Loucy (cell line): ENCODE measurements around the gene FNDC8.
A peak's percentile ranks its signal among the peaks of the same experiment; 100 is the strongest.

ENCODE experiments used
- H2AFZ ChIP-seq: fragments of 200-600 bp; sonication (generic); 2 replicates; pipeline ENCODE4 v1.6.0; 2016; ENCODE audit warnings: antibody characterized with exemption, mild to moderate bottlenecking, low read length, moderate library complexity
- H3F3A ChIP-seq: fragments of 200-600 bp; 2 replicates; pipeline ENCODE4 v1.6.0; 2016; ENCODE audit warnings: antibody characterized with exemption, low read depth, mild to moderate bottlenecking
- H3K27me3 ChIP-seq: fragments of 200-600 bp; sonication (generic); 2 replicates; pipeline ENCODE4 v1.6.1; 2014; ENCODE audit warnings: low read length, mild to moderate bottlenecking; ENCODE audit not compliant: insufficient read depth, poor library complexity, severe bottlenecking
- H3K36me3 ChIP-seq: fragments of 200-600 bp; sonication (generic); 2 replicates; pipeline ENCODE4 v1.6.1; 2016; ENCODE audit warnings: low read length; ENCODE audit not compliant: insufficient read depth
- H3K4me1 ChIP-seq: fragments of 200-600 bp; sonication (generic); 2 replicates; pipeline ENCODE4 v1.5.1; 2014; ENCODE audit warnings: low read length, mild to moderate bottlenecking; ENCODE audit not compliant: insufficient read depth, poor library complexity, severe bottlenecking
- H3K4me2 ChIP-seq: fragments of 200-600 bp; sonication (generic); 2 replicates; pipeline ENCODE4 v1.6.0; 2014; ENCODE audit warnings: antibody characterized with exemption, low read length, low read depth, mild to moderate bottlenecking; ENCODE audit not compliant: poor library complexity, severe bottlenecking
- H3K4me3 ChIP-seq: fragments of 200-600 bp; sonication (generic); 2 replicates; pipeline ENCODE4 v1.5.1; 2014; ENCODE audit warnings: low read length, mild to moderate bottlenecking, mixed read lengths; ENCODE audit not compliant: poor library complexity, severe bottlenecking
- H3K79me2 ChIP-seq: fragments of 200-600 bp; sonication (generic); 2 replicates; pipeline ENCODE4 v1.6.1; 2014; ENCODE audit warnings: low read length; ENCODE audit not compliant: insufficient read depth
- H3K9ac ChIP-seq: fragments of 200-600 bp; sonication (generic); 2 replicates; pipeline ENCODE4 v1.6.0; 2014; ENCODE audit warnings: mild to moderate bottlenecking, low read depth, low read length, moderate library complexity; ENCODE audit not compliant: poor library complexity, severe bottlenecking
- H3K9me2 ChIP-seq: fragments of 200-600 bp; sonication (generic); replicated peaks from 2 replicates; pipeline ENCODE4 v1.6.1; 2016; ENCODE audit warnings: low read depth, low read length, mixed read lengths
- H3K9me3 ChIP-seq: fragments of 200-600 bp; sonication (generic); 2 replicates; pipeline ENCODE4 v1.6.1; 2014; ENCODE audit warnings: mild to moderate bottlenecking, antibody characterized with exemption, low read length, low read depth; ENCODE audit not compliant: insufficient read depth
- H4K20me1 ChIP-seq: fragments of 200-600 bp; sonication (generic); 2 replicates; pipeline ENCODE4 v1.6.0; 2014; ENCODE audit warnings: antibody characterized with exemption, low read length, mild to moderate bottlenecking; ENCODE audit not compliant: insufficient read depth, poor library complexity, severe bottlenecking
- CTCF ChIP-seq: fragments of 200-600 bp; sonication (generic); conservative IDR thresholded peaks from 2 replicates; pipeline ENCODE4 v1.5.1; 2014; ENCODE audit warnings: mild to moderate bottlenecking, antibody characterized with exemption, low read length
- EZH2phosphoT487 ChIP-seq: fragments of 200-600 bp; IDR thresholded peaks from 2 replicates; pipeline ENCODE4 v1.6.1; 2018; ENCODE audit warnings: antibody characterized with exemption, mild to moderate bottlenecking, moderate library complexity, borderline replicate concordance

Gene FNDC8

GRCh38 chr17:35083071-35083470, 38.3 kb upstream of the FNDC8 start:
- H2AFZ ChIP-seq, result no peak overlapping the region
- peaks cover 53% of the 10 kb centered on the region for H3K4me1 ChIP-seq
- no peaks in the 10 kb centered on the region for H3K9me3 ChIP-seq
- no peak for TF ChIP-seq CTCF
- no peak for TF ChIP-seq EZH2phosphoT487
- H3K4me3 ChIP-seq, result no peak overlapping the region
- H3K9me2 ChIP-seq, result no peaks in the 10 kb centered on the region
- no peaks in the 10 kb centered on the region for H4K20me1 ChIP-seq
- no peak overlapping the region for H3K9ac ChIP-seq
- no peaks in the 10 kb centered on the region for H3K27me3 ChIP-seq
- H3K4me2 ChIP-seq, result no peak overlapping the region
- no peaks in the 10 kb centered on the region for H3K36me3 ChIP-seq
- no peaks in the 10 kb centered on the region; the same call in 1 of the 2 replicates for H3F3A ChIP-seq
- H3K79me2 ChIP-seq, result peaks cover 23% of the 10 kb centered on the region; the same call in 1 of the 2 replicates

GRCh38 chr17:35084987-35085386, 36.4 kb upstream of the FNDC8 start:
- H3K4me2 ChIP-seq, result no peak overlapping the region

DNA sequence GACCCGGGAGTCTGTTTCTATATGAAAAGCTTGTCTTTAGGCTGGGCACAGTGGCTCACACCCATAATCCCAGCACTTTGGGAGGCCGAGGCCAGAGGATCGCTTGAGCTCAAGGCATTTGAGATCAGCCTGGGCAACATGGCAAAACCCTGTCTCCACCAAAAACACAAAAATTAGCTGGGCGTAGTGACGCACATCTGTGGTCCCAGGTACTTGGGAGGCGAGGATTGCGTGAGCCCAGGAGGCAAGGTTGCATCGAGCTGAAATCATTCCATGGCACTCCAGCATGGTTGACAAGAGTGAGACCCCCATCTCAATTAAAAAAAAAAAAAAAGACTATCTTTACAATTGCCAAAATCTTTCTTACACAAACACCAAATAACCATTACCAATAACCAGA, 35.3 kb upstream of the FNDC8 start:
- Histone ChIP-seq H3K9me3 (no peaks in the 10 kb centered on the region), H3K9ac (no peak overlapping the region), H3K79me2 (peaks cover 30% of the 10 kb centered on the region; the same call in 1 of the 2 replicates), H3K4me1 (peaks cover 47% of the 10 kb centered on the region), H3K9me2 (no peaks in the 10 kb centered on the region), H2AFZ (no peak overlapping the region), H4K20me1 (no peaks in the 10 kb centered on the region), H3K4me3 (no peak overlapping the region), H3F3A (no peaks in the 10 kb centered on the region; the same call in 1 of the 2 replicates), H3K4me2 (peak overlapping the region; percentile 82), H3K36me3 (no peaks in the 10 kb centered on the region), H3K27me3 (no peaks in the 10 kb centered on the region)
- TF ChIP-seq EZH2phosphoT487 (no peak), CTCF (no peak)

More at GRCh38 chr17:35084987-35085386, 36.4 kb upstream of the FNDC8 start:
- no peaks in the 10 kb centered on the region for H3K9me2 ChIP-seq
- H3K79me2 ChIP-seq, result peaks cover 30% of the 10 kb centered on the region; the same call in 1 of the 2 replicates
- H3F3A ChIP-seq, result no peaks in the 10 kb centered on the region; the same call in 1 of the 2 replicates
- H4K20me1 ChIP-seq, result no peaks in the 10 kb centered on the region
- H3K36me3 ChIP-seq, result no peaks in the 10 kb centered on the region
- H3K4me1 ChIP-seq, result peaks cover 56% of the 10 kb centered on the region
- H2AFZ ChIP-seq, result no peak overlapping the region
- H3K4me3 ChIP-seq, result no peak overlapping the region
- no peak for TF ChIP-seq CTCF
- no peak for TF ChIP-seq EZH2phosphoT487
- H3K9ac ChIP-seq, result no peak overlapping the region
- no peaks in the 10 kb centered on the region for H3K27me3 ChIP-seq
- H3K9me3 ChIP-seq, result no peaks in the 10 kb centered on the region
